H9 (cell line): ENCODE measurements around the gene MYO5B. TPM values are rescaled to one million over a fixed set of nuclear protein-coding genes. Genes with fewer than 3 reads are reported as not detected.

Source experiments
- DNase-seq: peaks from one replicate; pipeline ENCODE4 v3.0.0-alpha.2; 2017
- H2AFZ ChIP-seq: one replicate; pipeline ENCODE4 v1.6.1; 2013; ENCODE audit warnings: mild to moderate bottlenecking, low read length, control low read depth, moderate library complexity
- H2AK5ac ChIP-seq: 2 replicates; pipeline ENCODE4 v1.6.1; 2013; ENCODE audit warnings: low read length, control low read depth, mixed read lengths; ENCODE audit not compliant: insufficient read length
- H2BK120ac ChIP-seq: one replicate; pipeline ENCODE4 v1.6.1; 2013; ENCODE audit warnings: low read depth, mild to moderate bottlenecking, low read length, control low read depth, inconsistent platforms; ENCODE audit not compliant: poor library complexity, severe bottlenecking
- H2BK12ac ChIP-seq: 2 replicates; pipeline ENCODE4 v1.6.1; 2013; ENCODE audit warnings: low read length, control low read depth, mixed read lengths, low read depth; ENCODE audit not compliant: insufficient read length
- H2BK15ac ChIP-seq: 2 replicates; pipeline ENCODE4 v1.6.1; 2013; ENCODE audit warnings: low read depth, low read length, control low read depth
- H2BK20ac ChIP-seq: one replicate; pipeline ENCODE4 v1.6.1; 2013; ENCODE audit warnings: low read depth, mild to moderate bottlenecking, low read length, control low read depth, inconsistent platforms; ENCODE audit not compliant: poor library complexity, severe bottlenecking
- H2BK5ac ChIP-seq: 2 replicates; pipeline ENCODE4 v1.6.1; 2013; ENCODE audit warnings: low read length, control low read depth, mixed read lengths; ENCODE audit not compliant: insufficient read length
- H3K14ac ChIP-seq: 2 replicates; pipeline ENCODE4 v1.6.1; 2013; ENCODE audit warnings: low read length, control low read depth; ENCODE audit not compliant: insufficient read depth
- H3K18ac ChIP-seq: 2 replicates; pipeline ENCODE4 v1.6.1; 2013; ENCODE audit warnings: low read depth, mild to moderate bottlenecking, mixed read lengths, low read length, control low read depth; ENCODE audit not compliant: insufficient read length
- H3K23ac ChIP-seq: 2 replicates; pipeline ENCODE4 v1.6.1; 2013; ENCODE audit warnings: low read length, control low read depth, mixed read lengths, low read depth; ENCODE audit not compliant: insufficient read length
- H3K23me2 ChIP-seq: 2 replicates; pipeline ENCODE4 v1.6.1; 2013; ENCODE audit warnings: low read depth, mild to moderate bottlenecking, mixed read lengths, low read length, control low read depth; ENCODE audit not compliant: insufficient read length, poor library complexity, severe bottlenecking
- H3K27ac ChIP-seq: 2 replicates; pipeline ENCODE4 v1.5.1; 2013; ENCODE audit warnings: low read length, control low read depth, mixed read lengths, low read depth; ENCODE audit not compliant: insufficient read length
- H3K27me3 ChIP-seq: 2 replicates; pipeline ENCODE4 v1.6.1; 2013; ENCODE audit warnings: low read length, control low read depth, inconsistent platforms; ENCODE audit not compliant: insufficient read depth
- H3K4ac ChIP-seq: 2 replicates; pipeline ENCODE4 v1.6.1; 2013; ENCODE audit warnings: low read depth, mild to moderate bottlenecking, control low read depth, inconsistent platforms, low read length, moderate library complexity
- H3K4me1 ChIP-seq: 2 replicates; pipeline ENCODE4 v1.6.1; 2013; ENCODE audit warnings: low read length, control low read depth, inconsistent platforms; ENCODE audit not compliant: insufficient read depth
- H3K4me2 ChIP-seq: 2 replicates; pipeline ENCODE4 v1.6.1; 2013; ENCODE audit warnings: low read length, control low read depth, mixed read lengths; ENCODE audit not compliant: insufficient read length, insufficient read depth
- H3K56ac ChIP-seq: 2 replicates; pipeline ENCODE4 v1.6.1; 2013; ENCODE audit warnings: low read depth, mild to moderate bottlenecking, mixed read lengths, low read length, control low read depth; ENCODE audit not compliant: insufficient read length
- H3K79me1 ChIP-seq: 2 replicates; pipeline ENCODE4 v1.6.1; 2013; ENCODE audit warnings: low read depth, mild to moderate bottlenecking, moderate library complexity, low read length, control low read depth, inconsistent platforms; ENCODE audit not compliant: insufficient read depth, poor library complexity, severe bottlenecking
- H3K79me2 ChIP-seq: 2 replicates; pipeline ENCODE4 v1.6.1; 2013; ENCODE audit warnings: low read length, control low read depth, inconsistent platforms; ENCODE audit not compliant: insufficient read depth
- H3K9ac ChIP-seq: 2 replicates; pipeline ENCODE4 v1.6.1; 2013; ENCODE audit warnings: low read length, control low read depth, mixed read lengths; ENCODE audit not compliant: insufficient read length; ENCODE audit errors: extremely low read depth
- H3K9me3 ChIP-seq: one replicate; pipeline ENCODE4 v1.6.1; 2013; ENCODE audit warnings: low read depth, low read length, inconsistent platforms; ENCODE audit not compliant: control insufficient read depth
- H3T11ph ChIP-seq: one replicate; pipeline ENCODE4 v1.6.1; 2013; ENCODE audit warnings: mild to moderate bottlenecking, low read length, control low read depth, inconsistent platforms
- H4K20me1 ChIP-seq: one replicate; pipeline ENCODE4 v1.6.1; 2013; ENCODE audit not compliant: control insufficient read depth, insufficient read length, insufficient read depth
- H4K5ac ChIP-seq: 2 replicates; pipeline ENCODE4 v1.6.1; 2013; ENCODE audit warnings: low read depth, mild to moderate bottlenecking, mixed read lengths, low read length, control low read depth; ENCODE audit not compliant: insufficient read length
- H4K8ac ChIP-seq: replicated peaks from 2 replicates; pipeline ENCODE4 v1.6.1; 2013; ENCODE audit warnings: low read length, control low read depth, mixed read lengths, low read depth; ENCODE audit not compliant: insufficient read length
- H4K91ac ChIP-seq: 2 replicates; pipeline ENCODE4 v1.6.1; 2013; ENCODE audit warnings: low read depth, mild to moderate bottlenecking, moderate library complexity, mixed read lengths, low read length, control low read depth; ENCODE audit not compliant: insufficient read length
- H3K27ac Mint-ChIP-seq, 3 experiments: 2 replicates in 2 of 3; 3 replicates in 1 of 3; pipeline ENCODE4 v1.8.0; 2020 to 2021; ENCODE audit warnings: mixed read lengths in 3 of 3, mild to moderate bottlenecking in 1 of 3, moderate library complexity in 1 of 3
- H3K27me3 Mint-ChIP-seq: 2 replicates; pipeline ENCODE4 v1.8.0; 2021; ENCODE audit warnings: low read depth, mild to moderate bottlenecking, moderate library complexity, mixed read lengths
- H3K36me3 Mint-ChIP-seq, 3 experiments: 2 replicates in 2 of 3; 3 replicates in 1 of 3; pipeline ENCODE4 v1.8.0; 2020 to 2021; ENCODE audit warnings: low read depth in 3 of 3, mixed read lengths in 3 of 3; ENCODE audit not compliant: insufficient read depth in 1 of 3
- H3K4me1 Mint-ChIP-seq, 2 experiments: 2 replicates each; pipeline ENCODE4 v1.8.0; 2020; ENCODE audit warnings: mixed read lengths in 2 of 2
- H3K4me3 Mint-ChIP-seq, 2 experiments: 2 replicates in 1 of 2; 3 replicates in 1 of 2; pipeline ENCODE4 v1.8.0; 2020 to 2021; ENCODE audit warnings: mild to moderate bottlenecking in 2 of 2, mixed read lengths in 2 of 2, moderate library complexity in 1 of 2
- H3K9me3 Mint-ChIP-seq, 2 experiments: 2 replicates in 1 of 2; 3 replicates in 1 of 2; pipeline ENCODE4 v1.8.0; 2020; ENCODE audit warnings: mild to moderate bottlenecking in 2 of 2, mixed read lengths in 2 of 2, moderate library complexity in 1 of 2
- CTCF ChIP-seq: fragments of 200-600 bp; sonication (generic); conservative IDR thresholded peaks from 3 replicates; pipeline ENCODE4 v1.8.0; 2021; ENCODE audit warnings: antibody characterized with exemption, mild to moderate bottlenecking
- WGBS: extraction: QIAGEN DNeasy Blood & Tissue Kit; methylation state at CpG from one replicate; pipeline ENCODE4 v1.1.7; 2013; ENCODE audit warnings: missing lambda C conversion rate, low lambda C conversion rate, mixed read lengths; ENCODE audit not compliant: insufficient read length; ENCODE audit errors: extremely low coverage; 5-methylcytosine and 5-hydroxymethylcytosine counted together
- total RNA-seq: library from RNA; stranded (reverse); gene quantifications from 2 replicates; pipeline ENCODE4 v1.2.1, GENCODE V29; 2021

The MYO5B gene
- total RNA-seq, 1 experiment from 2014 or later, result 9.3 TPM

- no peak overlapping the region for H4K91ac ChIP-seq
- DNase-seq, result no peak
- H3K36me3 Mint-ChIP-seq, result 0 out of 7 replicates have a peak, but pooled peaks cover 0 to 2% (median 0%) of the 10 kb centered on the region in 3 experiments
Observed at GRCh38 chr18:49894517-49895226, 300.3 kb downstream of the MYO5B start.

More at GRCh38 chr18:49894517-49895226, 300.3 kb downstream of the MYO5B start:
- H2BK5ac ChIP-seq, result no peak overlapping the region
- H3K23me2 ChIP-seq, result no peaks in the 10 kb centered on the region
- H3K27ac ChIP-seq, result no peak overlapping the region
- no peak overlapping the region for H2BK15ac ChIP-seq
- no peak overlapping the region for H3K23ac ChIP-seq
- no peaks in the 10 kb centered on the region for H3K27me3 Mint-ChIP-seq
- no peak overlapping the region for H3K4me2 ChIP-seq
- no peak overlapping the region for H3T11ph ChIP-seq
- H3K79me2 ChIP-seq, result no peaks in the 10 kb centered on the region
- no peak overlapping the region for H3K56ac ChIP-seq
- H3K9ac ChIP-seq, result no peak overlapping the region
- H3K4me3 Mint-ChIP-seq, result no peak overlapping the region
- H4K5ac ChIP-seq, result no peak overlapping the region
- H3K9me3 ChIP-seq, result no peaks in the 10 kb centered on the region
- no peak overlapping the region for H3K18ac ChIP-seq
- no peak overlapping the region for H2AFZ ChIP-seq
- no peaks in the 10 kb centered on the region for H3K9me3 Mint-ChIP-seq
- no peak overlapping the region for H4K8ac ChIP-seq
- no peak overlapping the region for H3K4ac ChIP-seq
- no peak overlapping the region; the same call in 1 of the 2 replicates for H3K14ac ChIP-seq
- H3K4me1 Mint-ChIP-seq, result peaks cover 24 to 29% of the 10 kb centered on the region in 2 experiments
- TF ChIP-seq CTCF, result no peak
- H4K20me1 ChIP-seq, result no peaks in the 10 kb centered on the region
- H3K79me1 ChIP-seq, result no peaks in the 10 kb centered on the region
- no peak overlapping the region for H2BK12ac ChIP-seq
- no peak overlapping the region for H3K27ac Mint-ChIP-seq
- H2BK20ac ChIP-seq, result no peak overlapping the region
- no peaks in the 10 kb centered on the region for H3K27me3 ChIP-seq
- WGBS, result no CpG with 5 or more reads among the region's 11 CpGs
- no peak overlapping the region for H2BK120ac ChIP-seq
- H2AK5ac ChIP-seq, result no peak overlapping the region
- no peaks in the 10 kb centered on the region for H3K4me1 ChIP-seq
